D341Med (cell line): ENCODE measurements around the gene CH25H.
"Not testable (repeated sequence)": the region's sequence is repeated elsewhere in the genome, so short reads cannot be mapped to it uniquely, and the experiment has no call there.

Experiments
- DNase-seq: peaks from one replicate; pipeline ENCODE4 v3.0.0; 2012; ENCODE audit warnings: low spot score

The CH25H gene

GRCh38 chr10:89207181-89207800, at the start of gene CH25H:
TSS of gene CH25H (minus strand) at chr10:89207317. CDS start at chr10:89207292, 25 bp downstream.
- DNase-seq = peak; percentile 23

DNA sequence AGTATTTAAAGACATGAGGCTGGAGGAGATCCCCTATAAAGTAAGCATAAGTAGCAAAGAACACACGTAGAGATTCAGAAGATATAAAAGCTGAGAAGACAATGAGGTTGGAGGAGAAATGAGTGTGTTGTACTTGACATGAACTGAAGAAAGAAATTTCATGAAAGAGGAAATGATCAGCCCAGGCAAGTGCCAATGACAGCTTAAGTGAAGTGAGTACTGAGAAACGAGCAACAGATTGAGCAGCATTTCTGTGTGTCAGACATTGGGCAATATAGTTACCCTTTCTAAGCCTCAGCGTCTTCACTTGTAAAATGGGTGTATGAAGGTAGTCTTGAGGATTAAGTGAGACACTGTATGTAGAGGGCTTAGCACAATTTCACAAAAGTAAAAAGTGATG, 49.2 kb upstream of the CH25H start:
- DNase-seq = no peak

- DNase-seq = no peak
Observed at GRCh38 chr10:89255793-89256192, 48.7 kb upstream of the CH25H start.

DNA sequence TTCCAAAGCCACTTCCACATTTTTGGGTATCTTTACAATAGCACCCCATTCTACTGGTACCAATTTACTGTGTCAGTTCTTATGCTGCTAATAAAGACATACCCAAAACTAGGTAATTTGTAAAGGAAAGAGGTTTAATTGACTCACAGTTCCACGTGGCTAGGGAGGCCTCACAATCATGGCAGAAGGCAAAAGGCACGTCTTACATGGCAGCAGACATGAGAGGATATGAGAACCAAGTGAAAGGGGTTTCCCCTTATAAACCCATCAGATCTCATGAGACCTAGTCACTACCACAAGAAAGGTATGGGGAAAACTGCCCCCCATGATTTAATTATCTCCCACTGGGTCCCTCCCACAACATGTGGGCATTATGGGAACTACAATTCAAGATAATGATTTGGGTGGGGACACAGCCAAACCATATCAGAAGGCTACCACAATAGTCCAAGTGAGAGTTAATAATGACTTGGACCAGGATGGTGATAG, 48.0 kb upstream of the CH25H start:
- not testable (repeated sequence) for DNase-seq

DNA sequence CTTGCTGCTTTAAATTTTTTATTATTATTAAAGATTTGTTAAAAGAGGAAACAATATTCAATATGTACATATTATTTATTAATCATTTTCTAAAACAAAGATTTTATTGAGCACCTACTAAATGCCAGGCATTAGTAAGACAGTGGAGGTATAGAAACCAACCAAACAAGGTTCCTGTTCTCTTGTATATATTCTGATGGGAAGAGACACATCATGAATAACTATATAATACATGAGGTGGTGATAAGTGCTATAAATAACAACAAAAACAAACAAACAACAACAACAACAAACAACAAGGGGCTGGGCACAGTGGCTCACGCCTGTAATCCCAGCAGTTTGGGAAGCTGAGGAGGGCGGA, 45.1 kb upstream of the CH25H start:
- no peak for DNase-seq

DNA sequence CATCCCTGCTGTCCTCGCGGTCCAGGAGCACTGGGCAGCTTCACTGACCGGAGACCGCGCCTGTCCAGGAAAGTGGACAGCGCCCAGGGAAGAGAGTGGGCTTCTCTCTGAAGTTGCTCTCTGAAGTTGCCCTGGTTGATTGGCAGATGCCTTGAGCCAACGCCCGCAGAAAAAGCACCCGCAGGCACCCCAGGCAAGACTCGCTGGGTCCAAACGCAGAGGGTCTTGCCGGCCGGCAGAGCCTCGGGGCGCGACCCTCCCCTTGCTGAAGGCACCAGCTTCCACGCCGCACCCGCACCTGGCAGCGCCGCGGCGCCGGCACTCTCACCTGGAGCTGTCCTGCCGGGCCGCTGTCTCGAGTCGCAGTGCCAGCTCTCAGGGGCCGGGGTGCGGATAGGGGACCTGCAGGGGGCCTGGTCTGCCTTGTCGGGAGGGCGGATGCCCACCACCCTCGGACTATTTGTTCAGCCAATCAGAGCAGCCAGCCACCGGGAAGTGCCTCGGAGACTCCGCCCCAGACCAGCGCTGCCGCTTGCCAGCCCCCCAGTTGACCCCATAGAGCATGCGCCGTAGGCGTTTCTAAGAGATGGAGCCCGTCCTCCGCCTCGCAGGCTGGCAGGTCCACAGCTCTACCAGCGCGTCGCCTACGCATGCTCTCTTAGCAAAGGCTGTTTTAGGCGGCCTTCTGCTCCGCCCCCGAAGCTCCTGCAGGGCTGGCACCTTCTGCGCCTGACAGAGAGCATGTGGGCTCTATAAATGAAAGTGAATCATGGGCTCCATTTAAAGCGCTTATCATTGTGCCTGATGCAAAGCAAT, 44.5 kb upstream of the CH25H start, which contains the start of gene LIPA:
TSS of gene LIPA (minus strand) at position 367 of the 816 bp plus-strand sequence. CDS start 4,127 bp downstream, outside the sequence.
- DNase-seq = peak; percentile 91

DNA sequence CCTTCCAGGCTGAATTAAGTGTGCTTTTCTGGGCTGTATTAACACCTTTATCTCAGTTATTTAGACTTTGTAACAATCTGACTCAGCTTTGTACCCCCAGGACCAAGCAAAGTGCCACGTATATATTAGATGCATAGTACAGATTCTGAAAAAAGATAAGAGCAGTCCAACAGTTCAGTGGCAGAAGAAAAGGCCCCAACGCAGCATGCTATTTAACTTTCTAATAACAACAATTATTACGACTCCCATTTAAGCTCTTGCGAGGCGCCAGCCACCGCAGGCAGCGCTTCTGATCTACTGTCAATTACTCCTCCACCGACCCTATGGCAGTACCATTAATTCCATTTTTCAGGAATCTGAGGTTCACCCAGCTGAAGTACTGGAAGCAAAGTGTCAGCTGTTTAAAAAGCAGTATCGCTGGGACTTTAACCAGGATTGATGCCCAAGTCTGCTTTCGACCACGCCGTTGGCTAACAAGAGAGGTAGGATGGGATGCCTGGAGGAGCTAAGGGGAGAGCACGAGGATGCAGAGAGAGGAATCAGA, 43.8 kb upstream of the CH25H start:
- no peak for DNase-seq

DNA sequence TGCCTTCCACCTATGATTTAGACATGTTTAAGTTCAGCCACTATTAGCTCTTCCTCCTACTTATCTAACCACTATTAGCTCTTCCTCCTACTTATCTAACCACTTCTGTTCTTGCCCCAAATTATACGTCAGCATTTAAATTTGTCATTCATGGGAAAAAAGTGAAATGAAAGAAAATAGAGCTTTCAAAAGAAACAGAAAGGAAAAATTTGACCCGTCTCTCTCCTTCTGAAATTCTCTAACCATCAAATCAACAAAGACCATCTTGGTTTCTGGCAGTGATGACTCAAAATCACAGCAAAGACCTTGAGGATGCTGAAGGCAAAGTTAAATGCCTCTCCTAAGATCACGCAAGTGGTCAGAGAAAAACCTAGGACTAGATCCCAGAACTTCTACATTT, 41.9 kb upstream of the CH25H start:
- no peak for DNase-seq

DNA sequence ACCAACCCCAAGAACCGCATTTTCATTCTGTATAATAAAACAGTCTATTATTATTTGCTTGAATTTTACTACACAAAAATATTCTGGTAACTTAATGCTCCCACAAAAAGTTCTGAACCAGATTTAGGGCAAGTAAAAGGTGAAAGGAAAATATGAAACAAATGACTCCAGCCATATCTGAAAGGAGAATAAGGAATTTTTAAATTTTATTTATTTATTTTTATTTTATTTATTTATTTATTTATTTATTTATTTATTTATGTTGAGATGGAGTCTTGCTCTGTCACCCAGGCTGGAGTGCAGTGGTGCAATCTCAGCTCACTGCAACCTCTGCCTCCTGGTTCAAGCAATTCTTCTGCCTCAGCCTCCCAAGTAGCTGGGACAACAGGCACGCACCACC, 40.5 kb upstream of the CH25H start:
- not testable (repeated sequence) for DNase-seq

DNA sequence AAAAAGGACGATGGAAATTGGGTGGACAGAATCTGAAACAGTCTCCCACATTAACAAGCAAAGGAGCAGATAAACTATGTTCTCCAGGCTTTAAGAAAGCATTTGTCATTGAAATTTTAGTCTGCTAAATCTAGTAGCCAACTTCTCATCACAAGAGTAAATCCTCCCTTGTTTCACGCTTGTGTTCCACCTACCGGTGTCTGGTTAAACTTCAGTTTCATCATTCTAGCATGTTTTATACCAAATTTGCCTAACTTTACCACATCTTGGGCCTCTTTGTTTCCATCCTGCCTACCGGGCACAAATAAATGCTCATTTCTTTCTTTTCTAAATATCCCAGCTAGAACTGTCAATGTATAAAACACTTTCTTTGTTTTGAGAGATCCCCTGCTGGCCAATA, 38.7 kb upstream of the CH25H start:
- DNase-seq = no peak

DNA sequence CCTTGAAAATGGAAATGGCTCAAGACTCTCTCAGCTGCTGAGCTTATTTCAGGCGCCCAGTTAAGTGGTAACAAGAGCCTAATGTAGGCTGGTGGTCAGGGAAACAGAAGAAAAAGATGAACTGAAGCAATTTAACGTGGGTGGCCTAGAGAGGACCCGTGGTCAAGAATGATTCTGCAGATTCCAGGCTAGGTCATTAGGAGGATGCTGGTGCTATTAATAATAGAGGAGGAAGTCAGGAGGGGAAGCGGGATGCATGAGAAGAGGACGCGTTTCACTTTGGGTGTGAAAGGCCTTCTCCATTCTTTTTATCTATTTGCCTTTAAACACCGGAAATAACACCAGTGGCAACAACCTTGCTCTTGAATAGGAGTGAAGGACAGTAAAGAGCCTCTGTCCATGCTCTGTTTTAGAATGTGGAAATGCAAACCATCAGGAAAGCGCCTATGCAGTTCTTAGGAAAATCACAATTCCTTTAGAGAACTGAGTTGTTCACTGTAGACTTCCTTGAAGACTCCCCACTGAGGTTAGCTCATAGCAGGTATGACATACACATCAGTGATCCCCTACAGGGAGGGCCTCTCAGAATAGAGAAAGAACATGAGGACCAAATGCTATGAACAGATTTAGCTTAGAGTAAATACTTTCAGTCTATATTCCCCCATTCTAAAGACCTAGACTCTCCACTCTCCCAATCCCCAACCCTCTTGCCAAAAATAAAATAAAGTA, 35.9 kb upstream of the CH25H start:
- DNase-seq = no peak

GRCh38 chr10:89242345-89242684, 35.2 kb upstream of the CH25H start:
- DNase-seq = no peak

GRCh38 chr10:89241486-89242344, 34.6 kb upstream of the CH25H start:
- DNase-seq = no peak

DNA sequence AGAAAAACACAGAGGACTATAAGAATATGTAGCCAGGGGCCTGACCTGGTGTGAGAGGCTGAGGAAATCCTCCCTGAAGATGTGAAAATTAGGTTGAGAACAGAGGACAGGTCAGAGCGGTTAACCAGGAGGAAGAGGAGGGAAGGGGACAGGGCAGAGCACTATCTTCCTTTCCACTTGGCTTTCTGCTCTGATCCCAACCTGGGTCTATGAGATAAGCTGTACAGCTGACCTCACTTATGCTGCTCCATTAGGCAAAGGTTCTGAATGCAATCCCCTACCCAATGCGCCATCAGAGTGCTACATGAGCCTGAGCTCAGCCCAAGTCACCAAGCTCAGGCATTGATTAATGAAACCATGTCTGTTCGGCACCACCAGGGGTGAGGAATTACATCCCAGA, 33.9 kb upstream of the CH25H start:
- DNase-seq = no peak

- no peak for DNase-seq
Observed at GRCh38 chr10:89240519-89240918, 33.4 kb upstream of the CH25H start.

DNA sequence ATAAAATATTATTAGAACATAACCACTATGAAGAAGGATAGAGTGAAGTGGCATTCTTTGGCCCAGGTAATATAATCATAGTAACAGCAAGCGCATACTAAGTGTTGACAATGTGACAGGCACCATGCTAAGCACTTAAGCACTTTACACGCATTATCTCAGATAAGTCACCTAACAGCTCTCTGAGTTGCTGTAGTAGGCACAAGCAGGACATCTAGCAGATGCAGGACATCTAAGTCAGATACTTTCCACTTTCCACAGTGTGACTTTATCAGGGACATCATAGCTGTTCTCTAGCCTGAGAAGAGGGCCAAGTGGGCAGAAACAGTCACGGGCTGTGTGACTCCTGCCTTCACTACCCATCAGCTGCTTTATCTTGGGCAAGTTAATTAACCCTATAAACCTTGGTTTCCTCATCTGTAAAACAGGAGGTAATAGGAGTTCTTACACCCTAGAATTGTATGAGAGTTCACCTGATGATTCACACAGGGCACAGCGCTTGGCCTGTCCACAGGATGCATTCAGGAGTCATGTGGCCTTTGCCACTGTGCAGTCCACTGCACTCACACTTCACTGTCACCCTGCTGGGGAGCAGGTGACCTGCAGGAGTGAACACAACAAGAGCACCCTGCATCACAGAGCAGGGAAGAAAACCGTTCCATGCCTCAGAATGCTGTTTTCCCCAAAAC, 32.0 kb upstream of the CH25H start:
- DNase-seq = no peak

DNA sequence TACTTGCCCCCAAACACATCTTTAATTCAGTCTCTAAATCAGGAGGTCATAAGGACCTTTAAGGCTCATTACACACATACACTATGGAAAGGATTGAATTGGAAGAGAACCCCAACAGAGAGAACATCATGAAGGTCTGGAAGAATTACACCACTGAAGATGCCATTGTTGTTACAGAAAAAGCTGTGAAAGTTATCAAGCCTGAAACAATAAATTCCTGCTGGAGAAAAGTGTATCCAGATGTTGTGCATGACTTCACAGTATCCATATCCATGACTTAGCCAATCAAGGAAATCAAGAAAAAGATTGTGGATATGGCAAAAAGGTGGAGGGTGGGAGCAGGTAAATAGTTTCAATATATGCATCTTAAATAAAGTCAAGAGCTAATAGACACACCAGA, 30.7 kb upstream of the CH25H start:
- no peak for DNase-seq

DNA sequence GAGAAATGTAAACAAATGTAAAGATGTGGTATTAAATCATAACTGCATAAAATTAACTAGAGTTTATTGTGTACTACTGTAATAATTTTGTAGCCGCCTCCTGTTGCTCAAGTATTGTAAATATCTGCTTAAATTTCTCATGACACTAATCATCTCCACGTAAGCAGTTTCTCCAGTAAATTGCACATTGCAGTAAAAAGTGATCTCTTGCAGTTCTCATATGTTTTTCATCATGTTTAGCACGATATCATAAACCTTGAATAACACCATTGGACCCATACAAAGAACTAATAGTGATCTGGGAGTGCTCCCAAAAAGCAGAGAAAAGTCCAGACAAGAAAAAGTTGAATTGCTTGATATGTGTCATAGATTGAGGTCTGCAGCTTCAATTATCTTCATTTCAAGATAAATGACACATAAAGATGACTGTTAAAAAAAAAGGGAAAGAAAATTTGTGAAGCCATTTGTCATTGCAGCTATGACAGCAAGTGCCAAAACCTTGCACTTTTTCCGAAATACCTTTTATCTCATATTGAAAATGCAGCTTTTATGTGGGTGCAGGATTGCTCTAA, 29.2 kb upstream of the CH25H start:
- DNase-seq = no peak

DNA sequence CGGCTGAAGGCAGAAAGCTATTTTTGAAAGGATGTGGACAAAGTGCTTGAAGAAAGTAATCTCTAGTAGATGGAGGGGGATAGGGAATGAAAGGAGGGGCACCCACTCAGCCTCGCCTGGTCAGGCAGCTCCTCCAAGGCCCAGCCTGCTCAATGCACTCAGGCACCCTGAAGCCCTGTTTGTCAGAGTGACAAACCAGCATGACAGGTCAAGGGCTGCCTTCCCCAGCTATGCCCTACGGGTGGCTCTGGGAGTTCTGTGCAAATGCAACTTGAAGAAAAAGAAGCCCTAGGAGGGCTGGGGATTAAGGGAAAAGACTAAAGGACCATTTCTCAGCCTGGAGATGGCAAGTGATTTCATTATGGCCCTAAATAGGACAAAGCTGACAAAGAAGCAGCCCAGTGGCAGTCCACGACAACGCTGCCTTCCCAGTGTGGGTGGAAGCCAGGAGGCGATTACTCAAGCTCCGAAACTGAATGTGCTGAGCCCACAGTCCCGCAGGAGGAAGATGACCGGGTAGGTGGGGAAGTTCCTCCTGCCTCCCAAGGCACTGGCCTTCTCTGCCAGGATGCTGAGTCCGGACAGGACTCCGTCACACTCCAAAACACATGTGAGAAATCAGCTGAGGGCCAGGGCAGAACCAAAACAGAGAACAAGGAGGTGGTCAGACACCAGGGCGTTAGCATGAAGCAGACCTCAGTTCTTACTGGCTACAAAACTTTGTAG, 28.1 kb upstream of the CH25H start:
- DNase-seq = no peak

- DNase-seq = no peak
Observed at GRCh38 chr10:89233033-89233432, 25.9 kb upstream of the CH25H start.
